ENCODE data around the gene SFXN5. TPM values are rescaled to one million over a fixed set of nuclear protein-coding genes. Genes with fewer than 3 reads are reported as not detected.

Gene SFXN5
- total RNA-seq, 1 experiment from 2014 or later, result 13.3 TPM

DNA sequence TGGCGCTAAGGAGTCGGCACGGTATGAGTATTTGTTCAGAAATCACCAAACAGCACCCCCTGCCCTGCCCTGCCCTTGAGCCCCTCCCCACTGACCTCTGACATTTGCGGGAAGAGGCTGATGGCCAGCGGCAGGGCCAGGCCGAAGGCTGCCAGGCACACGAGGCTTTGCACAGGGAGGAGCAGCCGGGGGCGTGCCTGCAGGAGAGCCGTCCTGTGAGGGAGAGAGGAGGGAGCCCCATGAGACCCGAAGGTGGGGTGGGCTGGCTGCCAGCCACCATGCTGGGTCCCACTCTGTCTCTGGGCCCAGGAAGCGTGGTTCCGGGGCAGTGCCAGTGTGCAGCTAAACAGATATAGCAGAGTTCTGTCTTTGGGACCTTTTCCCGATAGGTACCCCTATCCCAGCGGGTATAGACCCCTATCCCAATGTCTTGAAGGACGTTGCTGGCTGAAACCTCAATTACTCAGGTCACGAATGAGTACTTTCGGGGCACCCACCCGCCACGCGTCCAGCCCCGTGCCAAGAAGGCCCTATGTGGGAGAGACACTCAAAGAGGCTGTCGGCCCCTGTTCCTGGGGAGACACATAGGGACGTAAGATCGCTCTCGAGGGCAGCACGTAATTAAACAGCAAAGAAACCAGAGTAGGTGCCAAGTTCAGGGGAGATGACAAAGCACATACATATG is 110.3 kb downstream of the SFXN5 start:
- H3K4me3 ChIP-seq, result no peak overlapping the region
- no peaks in the 10 kb centered on the region for H3K36me3 ChIP-seq
- H3K9me3 ChIP-seq (replicated peaks), result no peaks in the 10 kb centered on the region
- H3K4me1 ChIP-seq (replicated peaks), result no peaks in the 10 kb centered on the region
- no peak overlapping the region for H3K27ac ChIP-seq
- no peak for DNase-seq (ENCODE audit: low read depth in 1 of 2, low spot score in 2 of 2)
- no peaks in the 10 kb centered on the region for H3K27me3 ChIP-seq (replicated peaks)

GRCh38 chr2:72959995-72960981 is 111.2 kb downstream of the SFXN5 start:
- Histone ChIP-seq H3K27ac (no peak overlapping the region), H3K36me3 (no peaks in the 10 kb centered on the region), H3K4me1 (replicated peaks) (no peaks in the 10 kb centered on the region), H3K27me3 (replicated peaks) (no peaks in the 10 kb centered on the region), H3K4me3 (no peak overlapping the region), H3K9me3 (replicated peaks) (no peaks in the 10 kb centered on the region)
- no peak for DNase-seq (ENCODE audit: low read depth in 1 of 2, low spot score in 2 of 2)

DNA sequence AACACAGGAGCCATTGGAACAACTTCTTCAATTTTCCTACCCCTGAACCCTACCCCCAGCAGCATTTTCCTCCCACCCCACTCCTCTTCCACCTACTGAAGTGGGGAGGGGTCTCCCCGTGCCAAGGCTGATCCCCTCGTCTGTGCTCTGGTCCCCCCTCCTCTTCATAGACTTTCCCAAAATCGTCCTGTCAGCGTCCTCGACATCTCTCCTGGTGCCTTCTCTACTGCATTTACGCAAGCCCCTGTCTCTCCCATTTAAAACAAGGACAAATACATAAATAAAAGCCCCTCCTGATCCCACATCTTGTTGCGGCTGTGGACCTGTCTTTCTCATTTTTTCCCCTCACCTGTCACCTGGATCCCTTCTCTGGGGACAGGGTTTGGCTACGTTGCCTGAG is 112.0 kb downstream of the SFXN5 start:
- Histone ChIP-seq H3K27ac (no peak overlapping the region), H3K4me1 (replicated peaks) (no peaks in the 10 kb centered on the region), H3K27me3 (replicated peaks) (no peaks in the 10 kb centered on the region), H3K9me3 (replicated peaks) (no peaks in the 10 kb centered on the region), H3K36me3 (no peaks in the 10 kb centered on the region), H3K4me3 (no peak overlapping the region)
- DNase-seq (ENCODE audit: low read depth in 1 of 2, low spot score in 2 of 2), result no peak

GRCh38 chr2:72958542-72959385 is 112.7 kb downstream of the SFXN5 start:
- Histone ChIP-seq H3K4me1 (replicated peaks) (no peaks in the 10 kb centered on the region), H3K36me3 (no peaks in the 10 kb centered on the region), H3K9me3 (replicated peaks) (no peaks in the 10 kb centered on the region), H3K4me3 (no peak overlapping the region), H3K27me3 (replicated peaks) (no peaks in the 10 kb centered on the region), H3K27ac (no peak overlapping the region)
- DNase-seq (ENCODE audit: low read depth in 1 of 2, low spot score in 2 of 2), result no peak

- Histone ChIP-seq H3K36me3 (no peaks in the 10 kb centered on the region; the same call in 1 of the 2 replicates), H3K27me3 (replicated peaks) (no peaks in the 10 kb centered on the region), H3K27ac (no peak overlapping the region), H3K4me1 (replicated peaks) (no peaks in the 10 kb centered on the region), H3K9me3 (replicated peaks) (no peaks in the 10 kb centered on the region), H3K4me3 (no peak overlapping the region)
- DNase-seq (ENCODE audit: low read depth in 1 of 2, low spot score in 2 of 2), result no peak
These were observed 114.6 kb downstream of the SFXN5 start for GRCh38 chr2:72956936-72957335.

DNA sequence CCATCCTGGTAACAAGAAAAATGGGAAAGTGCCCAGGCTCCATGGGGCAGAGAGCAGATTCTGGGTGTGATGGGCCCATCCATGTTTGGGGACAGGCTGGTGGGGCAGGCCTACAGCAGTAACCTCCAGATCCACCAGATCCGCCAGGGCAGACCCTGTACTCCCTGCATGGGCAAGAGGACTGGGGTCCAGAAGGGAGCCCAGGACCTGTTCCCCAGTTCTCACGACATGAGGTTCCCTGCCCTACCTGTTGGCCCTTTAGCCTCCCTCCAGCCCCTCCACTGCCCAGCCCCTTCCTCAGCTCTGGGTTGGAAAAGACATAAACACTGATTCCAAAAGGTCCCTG is 115.5 kb downstream of the SFXN5 start:
- no peak for DNase-seq (ENCODE audit: low read depth in 1 of 2, low spot score in 2 of 2)
- no peaks in the 10 kb centered on the region; the same call in 1 of the 2 replicates for H3K36me3 ChIP-seq
- no peaks in the 10 kb centered on the region for H3K9me3 ChIP-seq (replicated peaks)
- H3K27ac ChIP-seq, result no peak overlapping the region
- no peak overlapping the region for H3K4me3 ChIP-seq
- no peaks in the 10 kb centered on the region for H3K4me1 ChIP-seq (replicated peaks)
- no peaks in the 10 kb centered on the region for H3K27me3 ChIP-seq (replicated peaks)

DNA sequence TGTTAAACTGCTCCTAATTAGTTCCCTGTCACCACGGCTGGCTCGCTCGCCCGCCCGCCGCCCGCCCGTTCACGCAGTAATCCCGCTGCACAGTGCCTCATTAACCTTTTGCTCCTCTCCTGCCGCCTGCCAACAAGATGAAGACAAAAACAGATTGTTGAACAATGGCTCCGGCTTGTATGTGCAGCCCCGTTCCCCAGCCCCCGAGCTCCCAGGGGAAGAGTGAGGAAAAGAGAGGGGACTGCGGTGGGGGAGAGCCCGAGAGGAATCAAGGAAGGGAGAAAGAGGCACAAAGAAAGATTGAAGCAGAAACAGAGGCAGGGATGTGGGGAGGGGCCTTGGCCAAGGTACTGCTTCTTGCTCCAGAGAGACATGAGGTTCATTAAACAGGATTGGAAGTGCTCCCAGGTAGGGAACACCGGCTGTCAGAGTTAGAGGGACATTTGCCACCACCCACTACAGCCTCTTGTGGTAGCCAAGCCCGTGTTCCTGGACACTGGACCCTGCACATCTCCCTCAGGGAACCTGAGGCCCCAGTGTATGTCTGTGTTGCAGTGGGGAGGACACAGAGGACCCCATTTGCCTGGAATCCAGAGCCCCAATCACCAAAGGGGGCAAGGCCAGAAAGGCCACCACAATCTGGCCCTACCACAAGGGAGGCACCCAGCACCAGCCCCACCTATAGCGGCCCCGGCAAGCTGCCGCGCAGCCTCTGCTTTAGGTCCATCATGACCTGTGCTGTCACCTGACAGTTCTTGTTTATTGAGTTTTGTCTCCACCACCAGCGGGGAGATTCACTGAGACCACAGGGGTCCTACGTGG is 116.1 kb downstream of the SFXN5 start:
- no peak overlapping the region for H3K27ac ChIP-seq

GRCh38 chr2:72954376-72955227 is 116.9 kb downstream of the SFXN5 start:
- no peaks in the 10 kb centered on the region for H3K4me1 ChIP-seq (replicated peaks)
- no peak for DNase-seq (ENCODE audit: low read depth in 1 of 2, low spot score in 2 of 2)

More for the DNA sequence above, 116.1 kb downstream of the SFXN5 start:
- H3K36me3 ChIP-seq, result no peaks in the 10 kb centered on the region; the same call in 1 of the 2 replicates
- H3K4me3 ChIP-seq, result no peak overlapping the region
- no peaks in the 10 kb centered on the region for H3K9me3 ChIP-seq (replicated peaks)
- no peaks in the 10 kb centered on the region for H3K4me1 ChIP-seq (replicated peaks)
- no peaks in the 10 kb centered on the region for H3K27me3 ChIP-seq (replicated peaks)
- DNase-seq (ENCODE audit: low read depth in 1 of 2, low spot score in 2 of 2), result no peak

GRCh38 chr2:72953976-72954375 is 117.5 kb downstream of the SFXN5 start:
- Histone ChIP-seq H3K4me1 (replicated peaks) (no peaks in the 10 kb centered on the region), H3K36me3 (no peaks in the 10 kb centered on the region; the same call in 1 of the 2 replicates), H3K27ac (no peak overlapping the region), H3K9me3 (replicated peaks) (no peaks in the 10 kb centered on the region), H3K27me3 (replicated peaks) (no peaks in the 10 kb centered on the region), H3K4me3 (no peak overlapping the region)
- no peak for DNase-seq (ENCODE audit: low read depth in 1 of 2, low spot score in 2 of 2)

More at GRCh38 chr2:72954376-72955227, 116.9 kb downstream of the SFXN5 start:
- no peaks in the 10 kb centered on the region for H3K27me3 ChIP-seq (replicated peaks)
- H3K9me3 ChIP-seq (replicated peaks), result no peaks in the 10 kb centered on the region
- H3K36me3 ChIP-seq, result no peaks in the 10 kb centered on the region; the same call in 1 of the 2 replicates
- H3K4me3 ChIP-seq, result no peak overlapping the region
- H3K27ac ChIP-seq, result no peak overlapping the region

- Histone ChIP-seq H3K9me3 (replicated peaks) (no peaks in the 10 kb centered on the region), H3K4me3 (no peak overlapping the region), H3K27ac (no peak overlapping the region), H3K36me3 (no peaks in the 10 kb centered on the region; the same call in 1 of the 2 replicates), H3K4me1 (replicated peaks) (no peaks in the 10 kb centered on the region), H3K27me3 (replicated peaks) (no peaks in the 10 kb centered on the region)
- DNase-seq (ENCODE audit: low read depth in 1 of 2, low spot score in 2 of 2), result no peak
These were observed 118.0 kb downstream of the SFXN5 start for GRCh38 chr2:72953528-72953927.

- DNase-seq (ENCODE audit: low read depth in 1 of 2, low spot score in 2 of 2), result no peak
- Histone ChIP-seq H3K4me3 (no peak overlapping the region), H3K27ac (no peak overlapping the region), H3K36me3 (no peaks in the 10 kb centered on the region; the same call in 1 of the 2 replicates), H3K27me3 (replicated peaks) (no peaks in the 10 kb centered on the region), H3K4me1 (replicated peaks) (no peaks in the 10 kb centered on the region), H3K9me3 (replicated peaks) (no peaks in the 10 kb centered on the region)
These were observed 118.6 kb downstream of the SFXN5 start for GRCh38 chr2:72952961-72953360.

GRCh38 chr2:72952110-72952823 is 119.2 kb downstream of the SFXN5 start:
- Histone ChIP-seq H3K4me1 (replicated peaks) (no peaks in the 10 kb centered on the region), H3K36me3 (no peaks in the 10 kb centered on the region; the same call in 1 of the 2 replicates), H3K27ac (no peak overlapping the region), H3K4me3 (no peak overlapping the region), H3K27me3 (replicated peaks) (no peaks in the 10 kb centered on the region), H3K9me3 (replicated peaks) (no peaks in the 10 kb centered on the region)
- no peak for DNase-seq (ENCODE audit: low read depth in 1 of 2, low spot score in 2 of 2)
